ENCODE measurements around the gene SERPINA12.

SERPINA12 gene

GRCh38 chr14:94499673-94500072, 9.6 kb downstream of the SERPINA12 start:
- Histone ChIP-seq H3K9ac (ENCODE audit: low read length in 5 of 5) (no peak overlapping the region), H3K36me3 (ENCODE audit: control insufficient read depth in 5 of 5, insufficient read depth in 5 of 5, low read length in 5 of 5) (no peaks in the 10 kb centered on the region), H3K27ac (ENCODE audit: low read depth, low read length) (no peak overlapping the region), H3K4me3 (ENCODE audit: low read depth in 1 of 5, low read length in 5 of 5) (no peak overlapping the region), H3K4me1 (ENCODE audit: control insufficient read depth in 5 of 5, insufficient read depth in 5 of 5, low read length in 5 of 5) (no peaks in the 10 kb centered on the region), H3K9me3 (ENCODE audit: control insufficient read depth in 5 of 5, low read length in 5 of 5) (no peaks in the 10 kb centered on the region), H3K27me3 (ENCODE audit: control insufficient read depth in 5 of 5, insufficient read depth in 4 of 5, low read length in 5 of 5) (peaks cover 0 to 5% (median 3%) of the 10 kb centered on the region in 5 donors)

- no peak overlapping the region for H3K27ac ChIP-seq (ENCODE audit: low read depth, low read length)
- H3K4me3 ChIP-seq (ENCODE audit: low read depth in 1 of 5, low read length in 5 of 5): no peak overlapping the region
- no peaks in the 10 kb centered on the region for H3K4me1 ChIP-seq (ENCODE audit: control insufficient read depth in 5 of 5, insufficient read depth in 5 of 5, low read length in 5 of 5)
- no peak overlapping the region for H3K9ac ChIP-seq (ENCODE audit: low read length in 5 of 5)
- H3K36me3 ChIP-seq (ENCODE audit: control insufficient read depth in 5 of 5, insufficient read depth in 5 of 5, low read length in 5 of 5): no peaks in the 10 kb centered on the region
- no peaks in the 10 kb centered on the region for H3K9me3 ChIP-seq (ENCODE audit: control insufficient read depth in 5 of 5, low read length in 5 of 5)
- peaks cover 0 to 9% (median 6%) of the 10 kb centered on the region in 5 donors for H3K27me3 ChIP-seq (ENCODE audit: control insufficient read depth in 5 of 5, insufficient read depth in 4 of 5, low read length in 5 of 5)
Measured at GRCh38 chr14:94498215-94498614, 11.1 kb downstream of the SERPINA12 start.

- H3K27ac ChIP-seq (ENCODE audit: low read depth, low read length): no peak overlapping the region
- no peak overlapping the region for H3K9ac ChIP-seq (ENCODE audit: low read length in 5 of 5)
- H3K4me1 ChIP-seq (ENCODE audit: control insufficient read depth in 5 of 5, insufficient read depth in 5 of 5, low read length in 5 of 5): no peaks in the 10 kb centered on the region
- no peaks in the 10 kb centered on the region for H3K36me3 ChIP-seq (ENCODE audit: control insufficient read depth in 5 of 5, insufficient read depth in 5 of 5, low read length in 5 of 5)
- H3K27me3 ChIP-seq (ENCODE audit: control insufficient read depth in 5 of 5, insufficient read depth in 4 of 5, low read length in 5 of 5): peaks cover 0 to 17% (median 9%) of the 10 kb centered on the region in 5 donors
- no peak overlapping the region for H3K4me3 ChIP-seq (ENCODE audit: low read depth in 1 of 5, low read length in 5 of 5)
- H3K9me3 ChIP-seq (ENCODE audit: control insufficient read depth in 5 of 5, low read length in 5 of 5): no peaks in the 10 kb centered on the region
Measured at GRCh38 chr14:94494085-94494484, 15.2 kb downstream of the SERPINA12 start.

- peaks cover 8 to 21% (median 17%) of the 10 kb centered on the region in 5 donors for H3K27me3 ChIP-seq (ENCODE audit: control insufficient read depth in 5 of 5, insufficient read depth in 4 of 5, low read length in 5 of 5)
- no peak overlapping the region for H3K9ac ChIP-seq (ENCODE audit: low read length in 5 of 5)
- H3K9me3 ChIP-seq (ENCODE audit: control insufficient read depth in 5 of 5, low read length in 5 of 5): no peaks in the 10 kb centered on the region
- H3K4me3 ChIP-seq (ENCODE audit: low read depth in 1 of 5, low read length in 5 of 5): no peak overlapping the region
- peaks cover 0 to 2% (median 2%) of the 10 kb centered on the region in 5 donors for H3K4me1 ChIP-seq (ENCODE audit: control insufficient read depth in 5 of 5, insufficient read depth in 5 of 5, low read length in 5 of 5)
- no peak overlapping the region for H3K27ac ChIP-seq (ENCODE audit: low read depth, low read length)
- H3K36me3 ChIP-seq (ENCODE audit: control insufficient read depth in 5 of 5, insufficient read depth in 5 of 5, low read length in 5 of 5): no peaks in the 10 kb centered on the region
Measured at GRCh38 chr14:94491511-94491910, 17.8 kb downstream of the SERPINA12 start.

GRCh38 chr14:94489336-94489735, 19.9 kb downstream of the SERPINA12 start:
- Histone ChIP-seq H3K4me1 (ENCODE audit: control insufficient read depth in 5 of 5, insufficient read depth in 5 of 5, low read length in 5 of 5) (peaks cover 3 to 10% (median 9%) of the 10 kb centered on the region in 5 donors), H3K4me3 (ENCODE audit: low read depth in 1 of 5, low read length in 5 of 5) (no peak overlapping the region), H3K36me3 (ENCODE audit: control insufficient read depth in 5 of 5, insufficient read depth in 5 of 5, low read length in 5 of 5) (no peaks in the 10 kb centered on the region), H3K9ac (ENCODE audit: low read length in 5 of 5) (no peak overlapping the region), H3K9me3 (ENCODE audit: control insufficient read depth in 5 of 5, low read length in 5 of 5) (no peaks in the 10 kb centered on the region), H3K27me3 (ENCODE audit: control insufficient read depth in 5 of 5, insufficient read depth in 4 of 5, low read length in 5 of 5) (peaks cover 9 to 24% (median 14%) of the 10 kb centered on the region in 5 donors), H3K27ac (ENCODE audit: low read depth, low read length) (no peak overlapping the region)

- Histone ChIP-seq H3K4me1 (ENCODE audit: control insufficient read depth in 5 of 5, insufficient read depth in 5 of 5, low read length in 5 of 5) (peaks cover 3 to 10% (median 9%) of the 10 kb centered on the region in 5 donors), H3K9me3 (ENCODE audit: control insufficient read depth in 5 of 5, low read length in 5 of 5) (no peaks in the 10 kb centered on the region), H3K9ac (ENCODE audit: low read length in 5 of 5) (no peak overlapping the region), H3K4me3 (ENCODE audit: low read depth in 1 of 5, low read length in 5 of 5) (no peak overlapping the region), H3K27me3 (ENCODE audit: control insufficient read depth in 5 of 5, insufficient read depth in 4 of 5, low read length in 5 of 5) (peaks cover 9 to 19% (median 12%) of the 10 kb centered on the region in 5 donors), H3K27ac (ENCODE audit: low read depth, low read length) (no peak overlapping the region), H3K36me3 (ENCODE audit: control insufficient read depth in 5 of 5, insufficient read depth in 5 of 5, low read length in 5 of 5) (no peaks in the 10 kb centered on the region)
Measured at GRCh38 chr14:94486883-94487282, 22.4 kb downstream of the SERPINA12 start.

GRCh38 chr14:94485944-94486841, 23.1 kb downstream of the SERPINA12 start:
- Histone ChIP-seq H3K4me1 (ENCODE audit: control insufficient read depth in 5 of 5, insufficient read depth in 5 of 5, low read length in 5 of 5) (peaks cover 3 to 10% (median 9%) of the 10 kb centered on the region in 5 donors), H3K9ac (ENCODE audit: low read length in 5 of 5) (peak overlapping the region in 2 of 5 donors; percentile 14 to 53), H3K27ac (ENCODE audit: low read depth, low read length) (no peak overlapping the region), H3K4me3 (ENCODE audit: low read depth in 1 of 5, low read length in 5 of 5) (peak overlapping the region in 2 of 5 donors; percentile 11 to 39), H3K9me3 (ENCODE audit: control insufficient read depth in 5 of 5, low read length in 5 of 5) (no peaks in the 10 kb centered on the region), H3K27me3 (ENCODE audit: control insufficient read depth in 5 of 5, insufficient read depth in 4 of 5, low read length in 5 of 5) (peaks cover 9 to 19% (median 12%) of the 10 kb centered on the region in 5 donors), H3K36me3 (ENCODE audit: control insufficient read depth in 5 of 5, insufficient read depth in 5 of 5, low read length in 5 of 5) (no peaks in the 10 kb centered on the region)

GRCh38 chr14:94484481-94484880, 24.8 kb downstream of the SERPINA12 start:
- Histone ChIP-seq H3K9me3 (ENCODE audit: control insufficient read depth in 5 of 5, low read length in 5 of 5) (peaks cover 0 to 6% (median 3%) of the 10 kb centered on the region in 5 donors), H3K27ac (ENCODE audit: low read depth, low read length) (no peak overlapping the region), H3K9ac (ENCODE audit: low read length in 5 of 5) (no peak overlapping the region), H3K4me3 (ENCODE audit: low read depth in 1 of 5, low read length in 5 of 5) (no peak overlapping the region), H3K4me1 (ENCODE audit: control insufficient read depth in 5 of 5, insufficient read depth in 5 of 5, low read length in 5 of 5) (peaks cover 3 to 10% (median 9%) of the 10 kb centered on the region in 5 donors), H3K36me3 (ENCODE audit: control insufficient read depth in 5 of 5, insufficient read depth in 5 of 5, low read length in 5 of 5) (no peaks in the 10 kb centered on the region), H3K27me3 (ENCODE audit: control insufficient read depth in 5 of 5, insufficient read depth in 4 of 5, low read length in 5 of 5) (peaks cover 5 to 19% (median 7%) of the 10 kb centered on the region in 5 donors)

- Histone ChIP-seq H3K27ac (ENCODE audit: low read depth, low read length) (no peak overlapping the region), H3K27me3 (ENCODE audit: control insufficient read depth in 5 of 5, insufficient read depth in 4 of 5, low read length in 5 of 5) (peaks cover 5 to 19% (median 7%) of the 10 kb centered on the region in 5 donors), H3K9me3 (ENCODE audit: control insufficient read depth in 5 of 5, low read length in 5 of 5) (peaks cover 3 to 13% (median 9%) of the 10 kb centered on the region in 5 donors), H3K4me1 (ENCODE audit: control insufficient read depth in 5 of 5, insufficient read depth in 5 of 5, low read length in 5 of 5) (peaks cover 3 to 10% (median 9%) of the 10 kb centered on the region in 5 donors), H3K4me3 (ENCODE audit: low read depth in 1 of 5, low read length in 5 of 5) (no peak overlapping the region), H3K36me3 (ENCODE audit: control insufficient read depth in 5 of 5, insufficient read depth in 5 of 5, low read length in 5 of 5) (no peaks in the 10 kb centered on the region), H3K9ac (ENCODE audit: low read length in 5 of 5) (no peak overlapping the region)
Measured at GRCh38 chr14:94483729-94484275, 25.5 kb downstream of the SERPINA12 start.

GRCh38 chr14:94483071-94483451, 26.2 kb downstream of the SERPINA12 start:
- Histone ChIP-seq H3K4me3 (ENCODE audit: low read depth in 1 of 5, low read length in 5 of 5) (no peak overlapping the region), H3K27me3 (ENCODE audit: control insufficient read depth in 5 of 5, insufficient read depth in 4 of 5, low read length in 5 of 5) (peaks cover 5 to 17% (median 7%) of the 10 kb centered on the region in 5 donors)

More at GRCh38 chr14:94483071-94483451, 26.2 kb downstream of the SERPINA12 start:
- Histone ChIP-seq H3K27ac (ENCODE audit: low read depth, low read length) (no peak overlapping the region), H3K4me1 (ENCODE audit: control insufficient read depth in 5 of 5, insufficient read depth in 5 of 5, low read length in 5 of 5) (peaks cover 3 to 10% (median 9%) of the 10 kb centered on the region in 5 donors), H3K9me3 (ENCODE audit: control insufficient read depth in 5 of 5, low read length in 5 of 5) (peaks cover 8 to 20% (median 13%) of the 10 kb centered on the region in 5 donors), H3K36me3 (ENCODE audit: control insufficient read depth in 5 of 5, insufficient read depth in 5 of 5, low read length in 5 of 5) (no peaks in the 10 kb centered on the region), H3K9ac (ENCODE audit: low read length in 5 of 5) (no peak overlapping the region)
